Gastroesophageal sphincter (tissue), 4 donors: ENCODE measurements around the gene CENPB. TPM values are rescaled to one million over a fixed set of nuclear protein-coding genes. Genes with fewer than 3 reads are reported as not detected.

ENCODE experiments used
- ATAC-seq: fragments of 150-250 bp; one replicate; pipeline ENCODE4 v1.9.1; 2016; ENCODE audit warnings: mild to moderate bottlenecking, moderate library complexity
- H3K27ac ChIP-seq, 4 donors: fragments of 200-600 bp; sonication (generic) in 3 of 4; 1 replicate in 3 of 4; 2 replicates in 1 of 4; pipeline ENCODE4 v1.5.1; 2016 to 2019
- H3K27me3 ChIP-seq: fragments of 200-600 bp; sonication (generic); one replicate; pipeline ENCODE4 v1.5.1; 2019
- H3K36me3 ChIP-seq, 2 donors: fragments of 200-600 bp; sonication (generic); one replicate each; pipeline ENCODE4 v1.5.1; 2019; ENCODE audit warnings: control low read depth in 1 of 2
- H3K4me1 ChIP-seq, 3 donors: fragments of 200-600 bp; sonication (generic); 1 replicate in 2 of 3; 2 replicates in 1 of 3; pipeline ENCODE4 v1.5.1; 2016 to 2019; ENCODE audit warnings: control low read depth in 2 of 3
- H3K4me3 ChIP-seq, 2 donors: fragments of 200-600 bp; sonication (generic); one replicate each; pipeline ENCODE4 v1.5.1; 2019; ENCODE audit warnings: mild to moderate bottlenecking in 1 of 2, moderate library complexity in 1 of 2
- H3K9me3 ChIP-seq, 3 donors: fragments of 200-600 bp; sonication (generic); one replicate each; pipeline ENCODE4 v1.5.1; 2017 to 2019; ENCODE audit warnings: control low read depth in 2 of 3
- EP300 ChIP-seq: sonication (generic); formaldehyde crosslinking; IDR thresholded peaks from one replicate; pipeline ENCODE4 v1.6.1; 2017; ENCODE audit warnings: antibody characterized with exemption, mild to moderate bottlenecking
- POLR2A ChIP-seq, 2 donors: fragments of 450-650 bp; IDR thresholded peaks; one replicate each; pipeline ENCODE4 v1.6.1; 2017; ENCODE audit warnings: antibody characterized with exemption in 2 of 2, mild to moderate bottlenecking in 2 of 2, moderate library complexity in 1 of 2
- POLR2AphosphoS5 ChIP-seq: sonication (generic); formaldehyde crosslinking; IDR thresholded peaks from one replicate; pipeline ENCODE4 v1.6.1; 2017; ENCODE audit warnings: antibody characterized with exemption
- WGBS, 2 donors: methylation state at CpG; one replicate each; pipeline ENCODE4 v1.1.5; 2018; ENCODE audit warnings: low coverage in 1 of 2; 5-methylcytosine and 5-hydroxymethylcytosine counted together
- total RNA-seq, 4 donors: library from RNA; depleted of rRNA; stranded (reverse); fragments of >200 nt; gene quantifications; one replicate each; pipeline ENCODE4 v1.1.0, GENCODE V29; 2016
- TF ChIP-seq, protein P1 (sequence below), 4 experiments: fragments of 200-600 bp in 2 of 4; fragments of 450-650 bp in 2 of 4; sonication (generic) in 1 of 4; IDR thresholded peaks; one replicate each; pipeline ENCODE4 v1.5.1; 2017 to 2019; ENCODE audit warnings: antibody characterized with exemption in 4 of 4, mild to moderate bottlenecking in 2 of 4, moderate library complexity in 2 of 4

CENPB gene
- total RNA-seq, 4 donors from 2014 or later = 134 to 200 (median 139) TPM

DNA sequence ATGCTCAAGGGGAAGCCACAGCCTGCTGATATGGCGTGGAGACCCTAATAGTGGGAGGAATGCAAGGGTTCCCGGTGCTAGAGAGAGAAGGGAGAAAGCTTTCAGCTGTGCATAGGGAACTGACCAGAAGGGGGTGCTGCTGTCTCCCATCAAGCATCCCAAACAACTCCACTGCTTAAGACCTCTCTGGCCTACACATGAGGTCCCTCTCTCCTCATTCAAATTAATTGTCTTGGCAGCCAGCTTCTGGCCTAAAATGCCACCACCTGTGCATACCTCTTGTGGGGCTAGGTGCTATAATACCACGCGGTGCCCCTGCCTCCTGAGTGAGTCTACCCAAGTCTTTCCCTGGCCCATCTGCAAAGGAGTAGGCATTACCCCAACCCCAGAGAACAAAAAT, 33.4 kb downstream of the CENPB start:
- ATAC-seq = peak; percentile 77
- peaks cover 25% of the 10 kb centered on the region for H3K27me3 ChIP-seq
- WGBS, 2 donors = 18% methylated on average over 4 of the region's 4 CpGs; no CpG with 5 or more reads in 1 of the 2 donors
- no peak overlapping the region for H3K4me3 ChIP-seq
- H3K9me3 ChIP-seq = no peaks in the 10 kb centered on the region
- peaks cover 0 to 79% of the 10 kb centered on the region in 2 donors for H3K36me3 ChIP-seq
- TF ChIP-seq POLR2A (IDR thresholded peaks at IDR 0.05) = no peak
- TF ChIP-seq, protein P1, sequence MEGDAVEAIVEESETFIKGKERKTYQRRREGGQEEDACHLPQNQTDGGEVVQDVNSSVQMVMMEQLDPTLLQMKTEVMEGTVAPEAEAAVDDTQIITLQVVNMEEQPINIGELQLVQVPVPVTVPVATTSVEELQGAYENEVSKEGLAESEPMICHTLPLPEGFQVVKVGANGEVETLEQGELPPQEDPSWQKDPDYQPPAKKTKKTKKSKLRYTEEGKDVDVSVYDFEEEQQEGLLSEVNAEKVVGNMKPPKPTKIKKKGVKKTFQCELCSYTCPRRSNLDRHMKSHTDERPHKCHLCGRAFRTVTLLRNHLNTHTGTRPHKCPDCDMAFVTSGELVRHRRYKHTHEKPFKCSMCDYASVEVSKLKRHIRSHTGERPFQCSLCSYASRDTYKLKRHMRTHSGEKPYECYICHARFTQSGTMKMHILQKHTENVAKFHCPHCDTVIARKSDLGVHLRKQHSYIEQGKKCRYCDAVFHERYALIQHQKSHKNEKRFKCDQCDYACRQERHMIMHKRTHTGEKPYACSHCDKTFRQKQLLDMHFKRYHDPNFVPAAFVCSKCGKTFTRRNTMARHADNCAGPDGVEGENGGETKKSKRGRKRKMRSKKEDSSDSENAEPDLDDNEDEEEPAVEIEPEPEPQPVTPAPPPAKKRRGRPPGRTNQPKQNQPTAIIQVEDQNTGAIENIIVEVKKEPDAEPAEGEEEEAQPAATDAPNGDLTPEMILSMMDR (IDR thresholded peaks at IDR 0.05) = peak in 3 of 4 experiments; percentile 70 to 85 (median 84)
- no peak for TF ChIP-seq EP300
- H3K27ac ChIP-seq = peak overlapping the region in 3 of 4 donors; percentile 57 to 60 (median 57)
- H3K4me1 ChIP-seq = peaks cover 0 to 48% (median 6%) of the 10 kb centered on the region in 3 donors

DNA sequence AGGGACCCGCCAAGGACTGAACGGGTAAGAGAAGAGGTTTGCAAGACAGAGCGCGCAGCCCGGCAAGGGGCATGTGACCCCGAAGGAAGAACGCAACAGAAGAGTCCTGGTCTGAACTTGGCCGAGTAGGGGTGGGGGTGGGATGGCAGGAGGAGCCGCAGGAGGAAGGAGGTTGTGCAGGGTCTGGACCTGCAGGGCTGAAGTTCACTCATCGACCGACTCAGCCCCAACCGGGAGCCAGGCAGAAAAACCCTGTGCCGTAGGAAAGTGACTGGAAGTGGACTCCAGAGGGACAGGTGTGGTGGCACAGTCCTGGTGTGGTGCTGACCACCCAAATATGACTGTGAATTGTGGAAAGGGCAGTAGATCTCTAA, 34.2 kb downstream of the CENPB start:
- WGBS, 2 donors = 66% methylated on average over 9 of the region's 13 CpGs; no CpG with 5 or more reads in 1 of the 2 donors
- peak overlapping the region in 1 of 2 donors; percentile 45 for H3K4me3 ChIP-seq
- TF ChIP-seq, protein P1 (IDR thresholded peaks at IDR 0.05) = no peak
- TF ChIP-seq EP300 (no peak), POLR2A (IDR thresholded peaks at IDR 0.05) (no peak), POLR2AphosphoS5 (no peak)
- no peak for ATAC-seq
- no peaks in the 10 kb centered on the region for H3K9me3 ChIP-seq
- peaks cover 0 to 73% of the 10 kb centered on the region in 2 donors for H3K36me3 ChIP-seq
- peaks cover 0 to 41% (median 6%) of the 10 kb centered on the region in 3 donors for H3K4me1 ChIP-seq
- peaks cover 26% of the 10 kb centered on the region for H3K27me3 ChIP-seq
- H3K27ac ChIP-seq = peak overlapping the region in 2 of 4 donors; percentile 57 to 60

- Histone ChIP-seq H3K4me1 (peaks cover 0 to 41% (median 6%) of the 10 kb centered on the region in 3 donors), H3K27me3 (peaks cover 26% of the 10 kb centered on the region), H3K9me3 (no peaks in the 10 kb centered on the region), H3K27ac (peak overlapping the region in 3 of 4 donors; percentile 32 to 60 (median 57)), H3K36me3 (peaks cover 0 to 68% of the 10 kb centered on the region in 2 donors), H3K4me3 (peak overlapping the region; percentile 0 to 45)
- WGBS, 2 donors = no CpG with 5 or more reads among the region's 95 CpGs
- ATAC-seq = no peak
- TF ChIP-seq POLR2A (IDR thresholded peaks at IDR 0.05) (no peak), POLR2AphosphoS5 (no peak)
Measured at GRCh38 chr20:3751675-3752385, 34.7 kb downstream of the CENPB start.

DNA sequence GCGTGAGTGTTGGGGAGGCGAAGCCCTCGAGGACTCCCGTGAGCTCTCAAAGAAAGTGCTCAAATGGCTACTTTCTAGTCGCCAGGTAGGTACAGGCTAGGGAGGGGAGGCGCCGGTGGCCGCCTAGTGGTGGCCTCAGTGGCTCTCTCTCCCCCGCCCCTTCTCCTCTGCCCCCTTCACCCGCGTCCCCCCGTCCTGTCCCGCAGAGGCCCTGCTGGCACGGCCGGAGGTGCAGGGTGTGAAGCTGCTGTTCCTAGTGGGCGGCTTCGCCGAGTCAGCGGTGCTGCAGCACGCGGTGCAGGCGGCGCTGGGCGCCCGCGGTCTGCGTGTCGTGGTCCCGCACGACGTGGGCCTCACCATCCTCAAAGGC, 35.2 kb downstream of the CENPB start:
- Histone ChIP-seq H3K36me3 (peaks cover 0 to 63% of the 10 kb centered on the region in 2 donors), H3K9me3 (no peaks in the 10 kb centered on the region), H3K4me1 (peaks cover 0 to 41% (median 6%) of the 10 kb centered on the region in 3 donors), H3K4me3 (peak overlapping the region in 1 of 2 donors; percentile 45), H3K27me3 (peaks cover 26% of the 10 kb centered on the region), H3K27ac (no peak overlapping the region)
- ATAC-seq = no peak
- 73 to 87% methylated on average over 3 to 5 of the region's 31 CpGs for WGBS, 2 donors
- TF ChIP-seq POLR2AphosphoS5 (no peak), EP300 (no peak), POLR2A (IDR thresholded peaks at IDR 0.05) (no peak)
- TF ChIP-seq, protein P1 (IDR thresholded peaks at IDR 0.05) = no peak

GRCh38 chr20:3749689-3750531, 36.6 kb downstream of the CENPB start:
- Histone ChIP-seq H3K4me1 (peaks cover 0 to 47% (median 6%) of the 10 kb centered on the region in 3 donors), H3K36me3 (peaks cover 0 to 54% of the 10 kb centered on the region in 2 donors), H3K9me3 (no peaks in the 10 kb centered on the region), H3K27me3 (peaks cover 38% of the 10 kb centered on the region), H3K27ac (no peak overlapping the region), H3K4me3 (peak overlapping the region in 1 of 2 donors; percentile 8)
- no peak for TF ChIP-seq POLR2AphosphoS5
- TF ChIP-seq POLR2A (IDR thresholded peaks at IDR 0.05) = no peak
- TF ChIP-seq, protein P1 (IDR thresholded peaks at IDR 0.05) = peak in 3 of 4 experiments; percentile 38 to 80 (median 58)
- no peak for ATAC-seq
- 15 to 44% methylated on average over 4 to 5 of the region's 72 CpGs for WGBS, 2 donors
